Lung (tissue), 12 donors: ENCODE data around the gene SPATA9. TPM values are rescaled to one million over a fixed set of nuclear protein-coding genes. Genes with fewer than 3 reads are reported as not detected.
A peak's percentile ranks its signal among the peaks of the same experiment; 100 is the strongest.

Experiments used
- ATAC-seq: fragments of 200-7000 bp; cut with Tn5 transposase; one replicate; pipeline ENCODE4 v1.9.1; 2020; ENCODE audit warnings: moderate number of reproducible peaks; ENCODE audit not compliant: insufficient read depth, low FRiP score
- DNase-seq, 3 donors: peaks; one replicate each; pipeline ENCODE4 v3.0.0-alpha.2; 2013 to 2017
- H3K27ac ChIP-seq, 2 donors: one replicate each; pipeline ENCODE4 v1.5.1; 2013; ENCODE audit warnings: mild to moderate bottlenecking in 2 of 2, moderate library complexity in 2 of 2, control low read depth in 1 of 2, inconsistent platforms in 1 of 2, low read depth in 1 of 2, low read length in 1 of 2
- H3K27me3 ChIP-seq, 3 donors: one replicate each; pipeline ENCODE4 v1.5.1; 2013; ENCODE audit warnings: low read length in 2 of 3; ENCODE audit not compliant: control insufficient read depth in 3 of 3, insufficient read depth in 3 of 3
- H3K36me3 ChIP-seq, 4 donors: one replicate each; pipeline ENCODE4 v1.5.1; 2013; ENCODE audit warnings: low read length in 4 of 4, mild to moderate bottlenecking in 1 of 4, moderate library complexity in 1 of 4; ENCODE audit not compliant: control insufficient read depth in 4 of 4, insufficient read depth in 4 of 4
- H3K4me1 ChIP-seq, 5 donors: one replicate each; pipeline ENCODE4 v1.5.1; 2013; ENCODE audit warnings: low read length in 5 of 5, mild to moderate bottlenecking in 2 of 5, moderate library complexity in 1 of 5; ENCODE audit not compliant: control insufficient read depth in 5 of 5, insufficient read depth in 5 of 5
- H3K4me3 ChIP-seq: one replicate; pipeline ENCODE4 v1.5.1; 2013; ENCODE audit warnings: mild to moderate bottlenecking, control low read depth, moderate library complexity
- H3K9ac ChIP-seq, 2 donors: one replicate each; pipeline ENCODE4 v1.5.1; 2013; ENCODE audit warnings: low read length in 2 of 2, control low read depth in 1 of 2; ENCODE audit not compliant: insufficient read depth in 1 of 2
- H3K9me3 ChIP-seq, 4 donors: one replicate each; pipeline ENCODE4 v1.5.1; 2013; ENCODE audit warnings: low read length in 3 of 4, mild to moderate bottlenecking in 1 of 4, moderate library complexity in 1 of 4; ENCODE audit not compliant: control insufficient read depth in 4 of 4, insufficient read depth in 3 of 4
- CTCF ChIP-seq: IDR thresholded peaks from 2 replicates; pipeline ENCODE4 v1.5.1; 2012; ENCODE audit warnings: mild to moderate bottlenecking; ENCODE audit errors: control extremely low read depth, extremely low read depth
- WGBS, 2 donors: extraction: QIAGEN DNeasy Blood & Tissue Kit; methylation state at CpG; one replicate each; pipeline ENCODE4 v1.1.7; 2013; 5-methylcytosine and 5-hydroxymethylcytosine counted together
- polyA plus RNA-seq, 2 donors: library from polyadenylated mRNA; stranded (reverse); fragments of 200-250 nt; gene quantifications; one replicate each; pipeline ENCODE4 v1.2.1, GENCODE V29; 2013
- total RNA-seq, 2 donors: library from RNA; depleted of rRNA in 1 of 2; stranded (reverse); fragments of >200 nt in 1 of 2; gene quantifications; one replicate each; pipeline ENCODE4 v1.2.1, GENCODE V29; 2014 to 2021
- donor health status: control.
- donor health status: control.
- donor health status: Bipolar disorder and iron deficiency.
- donor health status: healthy.
- donor health status: DM: yes; HTN: yes; CAD: no.

Gene SPATA9
- total and polyA plus RNA-seq, 4 donors, result 0.31 to 0.77 (median 0.40) TPM; not detected in 1

GRCh38 chr5:95720094-95720786 is 37.4 kb upstream of the SPATA9 start:
- no peak overlapping the region for H3K9ac ChIP-seq
- ATAC-seq (no peak), DNase-seq (peak; percentile 25 to 38 (median 28))
- H3K27me3 ChIP-seq, result peaks cover 0 to 4% (median 2%) of the 10 kb centered on the region in 3 donors
- H3K4me1 ChIP-seq, result peaks cover 0 to 41% (median 5%) of the 10 kb centered on the region in 5 donors
- no peak overlapping the region for H3K27ac ChIP-seq
- no peaks in the 10 kb centered on the region for H3K9me3 ChIP-seq
- WGBS, 2 donors, result 64 to 73% methylated on average over 3 of the region's 3 CpGs
- TF ChIP-seq CTCF, result no peak
- no peak overlapping the region for H3K4me3 ChIP-seq
- no peaks in the 10 kb centered on the region for H3K36me3 ChIP-seq

GRCh38 chr5:95718738-95719137 is 35.9 kb upstream of the SPATA9 start:
- WGBS, 2 donors, result 83 to 86% methylated on average over 2 of the region's 2 CpGs
- no peak for ATAC-seq
- Histone ChIP-seq H3K4me1 (peaks cover 0 to 35% (median 4%) of the 10 kb centered on the region in 5 donors), H3K4me3 (no peak overlapping the region), H3K9me3 (no peaks in the 10 kb centered on the region), H3K9ac (no peak overlapping the region), H3K27ac (no peak overlapping the region), H3K36me3 (no peaks in the 10 kb centered on the region), H3K27me3 (peaks cover 0 to 4% (median 2%) of the 10 kb centered on the region in 3 donors)
- no peak for TF ChIP-seq CTCF
- no peak for DNase-seq

- ATAC-seq (no peak), DNase-seq (no peak)
- Histone ChIP-seq H3K9me3 (no peaks in the 10 kb centered on the region), H3K27me3 (peaks cover 0 to 4% (median 2%) of the 10 kb centered on the region in 3 donors), H3K27ac (no peak overlapping the region), H3K4me3 (no peak overlapping the region), H3K9ac (no peak overlapping the region), H3K4me1 (peaks cover 0 to 29% (median 4%) of the 10 kb centered on the region in 5 donors), H3K36me3 (no peaks in the 10 kb centered on the region)
- WGBS, 2 donors, result 30 to 57% methylated on average over 2 of the region's 2 CpGs
- no peak for TF ChIP-seq CTCF
Measured at GRCh38 chr5:95718203-95718602, 35.4 kb upstream of the SPATA9 start.
